GM21515 (cell line): ENCODE results near the gene OR9A4.

Experiments
- ATAC-seq: cut with Tn5 transposase; IDR thresholded peaks from one replicate; pipeline ENCODE4 v1.9.1; 2021; ENCODE audit not compliant: unreplicated experiment

OR9A4 gene

GRCh38 chr7:141945356-141945755 lies 29.2 kb downstream of the OR9A4 start:
- ATAC-seq: no peak

DNA sequence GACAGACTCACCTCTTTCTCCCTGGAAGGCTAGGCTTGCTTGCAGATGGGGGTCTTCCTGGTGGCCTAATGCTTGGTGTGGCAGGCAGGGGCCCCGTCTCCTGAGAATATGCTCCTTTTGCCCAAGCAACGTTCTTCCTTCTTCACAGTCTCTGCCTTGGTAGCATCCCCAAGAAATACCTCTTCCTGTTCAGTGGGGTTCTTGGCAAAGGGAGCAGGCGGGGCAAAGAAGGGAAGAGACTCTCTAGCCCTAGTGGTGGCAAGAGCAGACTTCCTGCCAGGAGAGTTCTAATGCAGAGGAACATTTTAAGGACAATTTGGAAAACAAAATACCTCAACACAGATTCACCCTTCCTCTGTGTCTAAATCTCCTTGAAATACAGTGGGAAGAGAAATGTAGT lies 30.6 kb downstream of the OR9A4 start, which contains the start of gene CLEC5A:
Gene CLEC5A, minus strand, starts transcription at position 179 of the 400 bp plus-strand sequence. CDS start 682 bp downstream, outside the sequence.
- ATAC-seq: no peak

- ATAC-seq: no peak
Observed at GRCh38 chr7:141949021-141949420, 32.8 kb downstream of the OR9A4 start.

DNA sequence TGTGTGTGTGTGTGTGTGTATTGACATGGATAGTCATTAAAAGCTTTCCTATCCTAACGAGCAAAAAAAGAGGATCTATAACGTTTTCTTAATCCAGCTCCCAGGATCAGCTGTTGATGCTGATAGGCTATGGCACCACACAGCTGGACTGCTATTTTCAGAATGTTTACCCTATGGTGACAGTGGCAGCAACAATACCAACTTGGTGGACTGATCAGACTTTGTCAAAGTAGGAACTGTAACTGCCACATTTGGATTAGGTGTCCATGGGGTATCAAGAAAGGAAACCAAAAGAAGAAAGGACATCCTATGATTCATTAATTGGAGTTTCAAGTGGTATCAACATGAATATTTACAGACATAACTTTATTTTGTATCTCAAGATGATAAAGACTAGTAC lies 33.3 kb downstream of the OR9A4 start:
- ATAC-seq: no peak

GRCh38 chr7:141949911-141950310 lies 33.7 kb downstream of the OR9A4 start:
- no peak for ATAC-seq

DNA sequence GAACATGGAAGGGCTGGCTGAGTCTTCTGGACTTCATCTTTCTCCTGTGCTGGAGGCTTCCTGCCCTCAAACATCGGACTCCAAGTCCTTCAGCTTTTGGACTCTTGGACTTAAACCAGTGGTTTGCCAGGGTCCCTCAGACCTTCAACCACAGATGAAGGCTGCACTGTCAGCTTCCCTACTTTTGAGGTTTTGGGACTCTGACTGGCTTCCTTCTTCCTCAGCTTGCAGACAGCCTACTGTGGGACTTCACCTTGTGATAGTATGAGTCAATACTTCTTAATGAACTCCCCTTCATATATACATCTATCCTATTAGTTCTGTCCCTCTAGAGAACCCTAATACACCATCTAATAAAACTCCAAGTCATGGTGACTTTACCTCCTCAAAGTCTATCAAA lies 34.6 kb downstream of the OR9A4 start:
- ATAC-seq: no peak

GRCh38 chr7:141952461-141952860 lies 36.3 kb downstream of the OR9A4 start:
- ATAC-seq: no peak

DNA sequence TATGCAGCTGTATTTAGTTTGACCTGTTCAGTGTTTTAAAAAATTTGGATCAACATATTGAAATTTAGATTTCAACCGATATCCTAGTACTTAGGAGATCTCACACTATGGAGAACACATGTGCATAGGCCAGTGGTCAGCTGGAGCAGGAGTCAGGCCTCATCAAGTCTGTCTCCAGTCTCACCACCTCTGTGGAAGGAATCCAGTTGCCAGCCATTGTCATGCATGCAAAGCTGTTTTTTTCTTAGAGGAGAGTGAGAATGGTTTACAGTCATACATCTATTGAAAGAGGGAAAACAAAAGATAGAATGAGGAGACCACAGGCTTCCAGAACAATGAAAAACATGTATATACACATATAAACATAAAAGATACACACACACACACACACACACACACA lies 38.1 kb downstream of the OR9A4 start:
- ATAC-seq: no peak

DNA sequence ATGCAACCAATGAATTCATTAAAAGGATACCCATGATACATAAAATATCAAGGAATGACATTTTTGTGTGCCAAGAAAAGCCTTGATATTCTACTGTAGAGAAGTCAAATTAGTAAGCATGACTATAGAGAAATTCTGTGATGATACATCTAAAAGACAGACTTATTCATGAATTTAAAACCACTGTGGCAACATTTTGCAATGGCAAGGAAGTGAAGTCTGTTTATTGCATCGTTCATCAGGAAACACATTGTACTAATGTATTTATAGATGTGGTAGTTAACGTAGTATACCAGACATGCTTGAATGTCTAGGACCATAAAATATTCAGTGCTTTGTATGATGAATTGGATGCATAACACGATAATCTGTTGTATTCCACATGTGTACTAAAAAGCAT lies 39.9 kb downstream of the OR9A4 start:
- no peak for ATAC-seq

DNA sequence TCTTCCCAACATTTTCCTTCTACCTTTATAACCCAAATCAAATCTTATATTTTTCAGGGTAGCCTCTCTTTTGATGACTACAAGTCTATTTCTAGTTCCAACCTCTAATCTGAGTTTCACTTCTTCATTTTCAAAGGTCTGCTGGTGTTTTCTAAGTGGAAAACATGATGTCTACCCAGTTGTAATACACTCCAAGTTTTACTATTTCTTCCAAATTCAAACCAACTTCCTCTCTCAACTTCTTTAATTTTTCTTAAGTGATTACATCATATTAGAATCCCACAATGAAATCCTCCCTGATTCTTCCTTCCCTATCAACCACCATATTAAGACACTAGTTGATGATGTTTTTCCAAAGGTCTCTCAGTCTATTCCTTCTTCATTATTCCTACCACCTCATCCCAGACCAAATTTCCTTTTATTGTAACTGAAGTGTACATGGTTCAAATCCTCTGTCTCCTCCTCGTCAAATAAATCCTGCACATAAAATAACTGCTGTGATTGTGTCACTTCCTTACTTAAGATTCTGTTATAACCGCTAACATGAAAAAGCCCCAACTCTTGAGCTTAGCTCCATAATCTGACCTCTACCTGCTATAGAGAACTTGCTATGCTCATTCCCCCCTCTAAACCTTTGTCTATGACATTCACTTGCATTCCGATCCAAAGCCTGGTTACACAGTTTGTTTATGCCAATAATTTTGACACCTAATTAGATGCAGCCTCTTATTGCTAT lies 44.7 kb downstream of the OR9A4 start:
- ATAC-seq: no peak
